NCI-H748 (cell line): Measurements from ENCODE around the gene SPIN1.

ENCODE experiments used
- DNase-seq: peaks from one replicate; lab custom pipeline; 2025; ENCODE audit not compliant: unreplicated experiment; lab: John Stamatoyannopoulos, UW

Gene SPIN1

GRCh38 chr9:88488166-88488565 is 99.9 kb downstream of the SPIN1 start:
- no peak for DNase-seq

GRCh38 chr9:88494983-88495721 is 106.9 kb downstream of the SPIN1 start:
- DNase-seq = no peak

- no peak for DNase-seq
These were observed 109.0 kb downstream of the SPIN1 start for GRCh38 chr9:88497224-88497623.

- no peak for DNase-seq
These were observed 110.6 kb downstream of the SPIN1 start for GRCh38 chr9:88498880-88499279.

- no peak for DNase-seq
These were observed 112.8 kb downstream of the SPIN1 start for GRCh38 chr9:88501086-88501485.

- no peak for DNase-seq
These were observed 114.3 kb downstream of the SPIN1 start for GRCh38 chr9:88502552-88503034.

GRCh38 chr9:88503081-88503844 is 115.0 kb downstream of the SPIN1 start:
- no peak for DNase-seq

GRCh38 chr9:88503845-88504764 is 115.9 kb downstream of the SPIN1 start:
- no peak for DNase-seq

GRCh38 chr9:88508326-88508725 is 120.1 kb downstream of the SPIN1 start:
- DNase-seq = no peak

- DNase-seq = no peak
These were observed 123.7 kb downstream of the SPIN1 start for GRCh38 chr9:88511906-88512305.

- DNase-seq = no peak
These were observed 126.0 kb downstream of the SPIN1 start for GRCh38 chr9:88514247-88514646.

- DNase-seq = no peak
These were observed 133.1 kb downstream of the SPIN1 start for GRCh38 chr9:88521308-88521707.

GRCh38 chr9:88522360-88522759 is 134.1 kb downstream of the SPIN1 start:
- no peak for DNase-seq

GRCh38 chr9:88523056-88523455 is 134.8 kb downstream of the SPIN1 start:
- no peak for DNase-seq

GRCh38 chr9:88524911-88525310 is 136.7 kb downstream of the SPIN1 start:
- DNase-seq = no peak

- no peak for DNase-seq
These were observed 139.4 kb downstream of the SPIN1 start for GRCh38 chr9:88527618-88528017.
